ENCODE data around the gene TAF15. TPM values are rescaled to one million over a fixed set of nuclear protein-coding genes. Genes with fewer than 3 reads are reported as not detected.
A peak's percentile ranks its signal among the peaks of the same experiment; 100 is the strongest.

The TAF15 gene
- total RNA-seq, 1 donor from 2014 or later: 315 TPM

DNA sequence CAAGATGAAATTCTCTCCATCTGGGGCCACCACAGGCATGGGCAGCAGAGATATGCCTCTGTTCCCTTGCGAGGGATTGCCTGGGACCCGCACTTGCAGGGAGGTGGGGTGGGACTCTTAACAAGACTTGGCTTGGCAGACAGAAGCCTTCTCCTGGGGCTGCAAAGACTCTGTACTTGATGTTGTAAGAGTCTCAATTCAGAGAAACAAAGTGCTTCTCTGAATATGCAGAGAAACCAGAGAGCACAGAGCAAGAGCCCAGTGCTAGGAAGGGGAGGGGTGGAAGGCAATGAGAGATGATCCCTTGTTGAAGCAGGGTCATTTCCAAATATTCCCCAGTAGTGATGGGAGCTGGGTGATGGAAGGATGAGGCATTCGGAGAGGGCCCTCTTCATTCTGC, 16.0 kb upstream of the TAF15 start:
- H3K36me3 Mint-ChIP-seq (ENCODE audit: low read depth): no peaks in the 10 kb centered on the region
- H3K27ac Mint-ChIP-seq: no peak overlapping the region
- DNase-seq (ENCODE audit: low spot score): no peak
- intact Hi-C loops (cut with micrococcal nuclease): no loop called here
- H3K4me3 Mint-ChIP-seq (ENCODE audit: low read depth): no peak overlapping the region
- H3K9me3 Mint-ChIP-seq: no peaks in the 10 kb centered on the region
- peaks cover 11% of the 10 kb centered on the region for H3K4me1 Mint-ChIP-seq (ENCODE audit: low read depth)
- peaks cover 75% of the 10 kb centered on the region for H3K27me3 Mint-ChIP-seq (ENCODE audit: low read depth)

DNA sequence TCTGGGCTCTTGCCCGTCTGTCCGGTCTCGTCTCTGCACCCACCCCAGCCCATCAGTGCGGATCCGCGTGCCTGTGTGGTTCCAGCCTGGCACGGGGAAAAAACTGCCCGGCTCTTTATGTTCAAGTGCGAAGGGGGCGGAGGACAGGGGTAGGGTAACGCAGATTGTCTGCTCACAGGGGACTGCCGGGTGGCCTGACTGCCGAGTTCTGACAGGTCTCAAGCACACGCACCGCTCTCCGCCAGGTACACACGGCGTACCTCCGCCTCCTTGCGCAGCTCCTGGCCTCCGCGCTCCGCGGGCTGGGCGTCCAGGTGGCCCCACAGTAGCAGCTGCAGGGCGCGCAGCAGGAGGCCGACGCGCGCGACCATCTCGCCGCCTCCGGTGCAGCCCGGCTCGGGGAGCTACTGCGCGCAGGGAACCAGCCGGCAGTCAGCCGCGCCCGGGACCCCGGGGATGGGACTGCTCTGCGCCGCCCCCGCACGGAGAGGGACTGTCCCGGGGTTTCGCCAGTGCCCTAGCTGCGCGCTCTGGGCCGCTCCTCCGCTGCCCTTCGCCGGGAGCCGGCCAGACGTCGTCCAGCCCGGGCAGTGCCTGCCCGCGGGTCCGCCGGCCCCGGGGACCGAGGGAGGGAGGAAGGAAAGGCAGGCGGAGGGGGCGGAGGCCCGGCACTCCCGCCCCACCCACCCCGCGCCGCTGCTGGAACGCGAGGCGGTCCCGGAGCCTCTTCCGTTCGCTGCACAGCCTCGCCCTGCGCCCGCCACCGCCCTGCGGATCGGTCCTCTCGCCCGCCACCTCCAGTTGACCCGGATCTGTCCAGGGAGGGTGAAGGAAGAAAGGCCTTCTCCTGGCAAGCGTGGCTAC, 14.0 kb upstream of the TAF15 start, which contains the start of gene MMP28:
MMP28 (minus strand) TSS at position 635 of the 864 bp plus-strand sequence; CDS start at position 371, 264 bp downstream.
- intact Hi-C loops (cut with micrococcal nuclease): no loop called here
- no peak within 1 kb of the TSS for H3K27ac Mint-ChIP-seq
- H3K36me3 Mint-ChIP-seq (ENCODE audit: low read depth): no peaks in the 10 kb centered on the region
- no peaks in the 10 kb centered on the region for H3K9me3 Mint-ChIP-seq
- peaks cover 8% of the 10 kb centered on the region for H3K4me1 Mint-ChIP-seq (ENCODE audit: low read depth)
- peaks cover 73% of the 10 kb centered on the region for H3K27me3 Mint-ChIP-seq (ENCODE audit: low read depth)
- peak within 1 kb of the TSS; percentile 73 for H3K4me3 Mint-ChIP-seq (ENCODE audit: low read depth)
- no peak for DNase-seq (ENCODE audit: low spot score)

DNA sequence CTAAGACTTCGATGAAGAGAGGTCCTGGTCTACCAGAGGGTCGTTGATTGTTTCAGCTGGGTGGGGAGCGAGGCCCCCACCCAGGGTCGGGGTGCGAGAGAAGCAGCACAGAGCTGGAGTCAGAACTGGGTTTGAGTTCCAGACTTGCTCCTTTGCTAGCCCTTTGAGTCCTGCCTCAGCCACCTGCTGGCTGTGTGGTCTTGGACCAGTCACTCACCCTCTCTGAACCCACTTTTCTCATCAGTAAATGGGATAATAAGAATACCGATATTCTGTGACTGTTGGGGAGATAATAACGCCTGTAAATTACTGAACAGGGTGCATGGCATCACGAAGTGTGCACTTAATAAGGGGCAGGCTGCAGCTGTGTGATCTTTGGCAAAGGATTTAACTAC, 13.4 kb upstream of the TAF15 start:
- intact Hi-C loops (cut with micrococcal nuclease): no loop called here
- H3K4me1 Mint-ChIP-seq (ENCODE audit: low read depth): peaks cover 8% of the 10 kb centered on the region
- no peak overlapping the region for H3K27ac Mint-ChIP-seq
- H3K9me3 Mint-ChIP-seq: no peaks in the 10 kb centered on the region
- no peak for DNase-seq (ENCODE audit: low spot score)
- H3K4me3 Mint-ChIP-seq (ENCODE audit: low read depth): peak overlapping the region; percentile 73
- H3K27me3 Mint-ChIP-seq (ENCODE audit: low read depth): peaks cover 70% of the 10 kb centered on the region
- H3K36me3 Mint-ChIP-seq (ENCODE audit: low read depth): no peaks in the 10 kb centered on the region

DNA sequence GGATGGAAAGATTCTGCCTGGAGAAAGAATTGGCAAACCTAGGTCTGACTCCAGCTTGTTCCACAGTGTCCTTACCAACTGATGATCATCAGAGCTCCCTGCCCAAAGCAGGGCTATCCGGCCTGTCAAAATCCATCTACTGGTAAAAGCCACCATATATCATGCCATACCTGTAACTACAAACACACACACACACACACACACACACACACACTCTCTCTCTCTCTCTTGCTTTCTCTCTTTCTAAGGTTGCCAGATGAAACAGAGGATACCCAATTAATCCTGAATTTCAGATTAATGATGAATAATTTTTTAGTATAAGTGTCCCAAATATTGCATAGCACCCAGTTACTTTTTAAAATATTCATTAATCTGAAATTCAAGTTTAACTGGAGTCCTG, 12.3 kb upstream of the TAF15 start:
- peaks cover 14% of the 10 kb centered on the region for H3K4me1 Mint-ChIP-seq (ENCODE audit: low read depth)
- no peak overlapping the region for H3K4me3 Mint-ChIP-seq (ENCODE audit: low read depth)
- H3K9me3 Mint-ChIP-seq: no peaks in the 10 kb centered on the region
- intact Hi-C loops (cut with micrococcal nuclease): no loop called here
- no peak overlapping the region for H3K27ac Mint-ChIP-seq
- H3K27me3 Mint-ChIP-seq (ENCODE audit: low read depth): peaks cover 63% of the 10 kb centered on the region
- DNase-seq (ENCODE audit: low spot score): no peak
- no peaks in the 10 kb centered on the region for H3K36me3 Mint-ChIP-seq (ENCODE audit: low read depth)

DNA sequence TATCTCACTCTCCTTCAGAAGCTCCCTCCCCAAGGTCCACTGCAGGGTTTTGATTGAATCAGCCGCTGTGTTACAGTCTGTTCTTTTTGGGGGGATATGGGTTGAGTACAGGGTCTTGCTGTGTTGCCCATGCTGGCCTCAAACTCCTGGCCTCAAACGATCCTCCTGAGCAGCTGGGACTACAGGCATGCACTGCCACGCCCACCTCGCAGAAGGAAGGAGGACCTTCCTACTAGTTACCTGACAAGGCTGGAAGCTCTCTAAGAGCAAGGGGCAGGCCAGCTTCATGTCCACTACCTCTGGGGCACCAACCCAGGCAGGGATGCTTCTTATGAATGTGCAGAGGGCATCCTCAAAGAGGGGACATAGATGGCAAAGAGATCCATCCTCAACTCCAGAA, 11.9 kb upstream of the TAF15 start:
- no peak for DNase-seq (ENCODE audit: low spot score)
- peaks cover 59% of the 10 kb centered on the region for H3K27me3 Mint-ChIP-seq (ENCODE audit: low read depth)
- intact Hi-C loops (cut with micrococcal nuclease): no loop called here
- H3K4me1 Mint-ChIP-seq (ENCODE audit: low read depth): peaks cover 15% of the 10 kb centered on the region
- H3K27ac Mint-ChIP-seq: no peak overlapping the region
- H3K4me3 Mint-ChIP-seq (ENCODE audit: low read depth): no peak overlapping the region
- H3K36me3 Mint-ChIP-seq (ENCODE audit: low read depth): no peaks in the 10 kb centered on the region
- no peaks in the 10 kb centered on the region for H3K9me3 Mint-ChIP-seq

DNA sequence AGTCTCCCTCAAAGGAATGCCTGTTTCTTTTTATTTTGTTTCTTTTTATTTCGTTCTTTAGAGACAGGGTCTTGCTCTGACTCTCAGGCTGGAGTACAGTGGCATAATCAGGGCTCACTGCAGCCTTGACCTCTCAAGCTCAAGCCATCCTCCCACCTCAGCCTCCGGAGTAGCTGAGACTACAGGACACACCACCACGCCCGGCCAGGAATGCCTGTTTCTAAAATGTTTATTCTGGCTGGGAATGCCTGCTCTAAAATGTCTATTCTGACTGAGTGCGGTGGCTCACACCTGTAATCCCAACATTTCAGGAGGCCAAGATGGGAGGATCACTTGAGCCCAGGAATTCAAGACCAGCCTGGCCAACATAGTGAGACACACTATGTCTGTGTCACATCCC, 11.4 kb upstream of the TAF15 start:
- no peak overlapping the region for H3K4me3 Mint-ChIP-seq (ENCODE audit: low read depth)
- intact Hi-C loops (cut with micrococcal nuclease): no loop called here
- H3K27ac Mint-ChIP-seq: no peak overlapping the region
- H3K4me1 Mint-ChIP-seq (ENCODE audit: low read depth): peaks cover 15% of the 10 kb centered on the region
- no peak for DNase-seq (ENCODE audit: low spot score)
- peaks cover 53% of the 10 kb centered on the region for H3K27me3 Mint-ChIP-seq (ENCODE audit: low read depth)
- no peaks in the 10 kb centered on the region for H3K36me3 Mint-ChIP-seq (ENCODE audit: low read depth)
- no peaks in the 10 kb centered on the region for H3K9me3 Mint-ChIP-seq

DNA sequence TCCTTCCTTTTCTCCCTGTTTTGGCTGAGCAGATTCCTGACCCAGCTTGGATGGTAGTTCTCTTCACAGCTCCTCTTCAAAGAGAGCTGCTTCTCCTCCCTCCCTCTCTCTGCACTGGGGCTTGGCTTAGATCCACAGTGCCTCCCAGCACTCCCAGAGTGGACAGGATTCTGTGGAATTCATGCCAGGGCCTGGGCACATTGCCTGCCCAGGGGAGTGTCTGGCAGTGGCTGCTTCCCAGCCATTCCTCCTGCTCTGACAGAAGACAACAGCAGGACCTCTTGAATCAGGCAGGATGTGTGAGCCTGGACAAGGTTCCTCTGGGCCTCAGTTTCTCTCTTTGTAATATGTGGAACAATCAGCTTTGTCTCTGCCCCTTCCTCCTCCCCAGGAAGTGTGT, 9.3 kb upstream of the TAF15 start:
- intact Hi-C loops (cut with micrococcal nuclease): no loop called here
- Mint-ChIP-seq H3K9me3 (no peaks in the 10 kb centered on the region), H3K36me3 (ENCODE audit: low read depth) (no peaks in the 10 kb centered on the region), H3K4me1 (ENCODE audit: low read depth) (peaks cover 20% of the 10 kb centered on the region), H3K27ac (no peak overlapping the region), H3K4me3 (ENCODE audit: low read depth) (no peak overlapping the region), H3K27me3 (ENCODE audit: low read depth) (peaks cover 35% of the 10 kb centered on the region)
- DNase-seq (ENCODE audit: low spot score): no peak

DNA sequence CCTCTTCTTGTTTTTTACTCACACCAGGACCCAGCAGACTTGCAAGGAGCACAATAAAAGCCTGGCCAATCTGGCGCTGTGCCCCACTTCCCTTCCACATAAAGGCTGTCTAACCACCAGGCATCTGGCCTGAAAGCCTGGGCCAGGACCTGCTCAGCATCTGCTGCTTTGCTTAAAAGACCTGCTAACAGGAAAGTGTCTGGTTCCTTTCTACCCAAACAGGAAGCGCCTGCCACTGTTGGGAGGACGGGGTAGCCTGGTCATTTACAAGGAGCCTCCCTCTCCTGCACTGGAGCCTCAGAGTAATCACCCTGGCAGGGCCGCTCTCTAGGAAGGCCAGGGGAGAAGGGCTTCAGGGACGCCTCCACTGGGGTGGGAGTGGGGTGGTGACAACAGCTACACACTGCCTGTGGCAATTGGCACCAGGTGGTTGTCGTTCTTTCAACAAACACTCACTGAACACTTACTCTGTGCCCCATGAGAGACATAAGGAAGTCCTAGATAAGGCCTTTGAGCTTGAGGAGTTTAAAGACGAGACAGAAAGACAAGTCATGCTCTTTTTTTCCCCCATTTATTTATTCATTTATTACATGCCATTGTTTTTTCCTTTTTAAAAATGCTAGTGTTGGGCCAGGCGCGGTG, 7.6 kb upstream of the TAF15 start:
- Mint-ChIP-seq H3K4me1 (ENCODE audit: low read depth) (peaks cover 14% of the 10 kb centered on the region), H3K36me3 (ENCODE audit: low read depth) (no peaks in the 10 kb centered on the region), H3K9me3 (no peaks in the 10 kb centered on the region), H3K27me3 (ENCODE audit: low read depth) (peaks cover 24% of the 10 kb centered on the region), H3K27ac (no peak overlapping the region), H3K4me3 (ENCODE audit: low read depth) (no peak overlapping the region)
- intact Hi-C loops (cut with micrococcal nuclease): no loop called here
- no peak for DNase-seq (ENCODE audit: low spot score)

DNA sequence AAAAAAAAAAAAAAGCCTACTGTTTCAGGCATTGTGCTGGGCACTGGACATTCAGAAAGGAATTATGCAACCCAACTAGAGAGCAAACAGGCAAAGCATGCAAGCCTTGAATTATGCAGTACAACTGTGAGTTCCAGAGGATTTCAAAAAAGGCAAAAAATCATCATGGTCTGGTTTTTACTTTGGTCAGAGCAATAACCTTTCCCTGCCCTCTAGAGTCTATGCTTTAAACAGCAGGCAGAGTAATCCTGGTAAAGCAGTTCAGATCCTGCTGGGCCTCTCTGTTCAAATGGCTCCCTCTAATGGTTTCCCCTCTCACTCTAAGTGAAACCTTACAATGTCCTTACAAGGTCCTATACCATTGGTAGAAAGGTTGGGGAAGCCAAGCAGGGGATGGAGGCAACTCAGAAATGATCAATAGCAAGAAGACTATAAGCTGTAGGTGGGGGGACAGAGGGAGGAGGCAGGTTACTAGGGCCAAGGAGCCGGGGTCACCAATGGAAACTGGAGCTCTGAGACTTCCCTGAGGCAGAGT, 4.6 kb upstream of the TAF15 start:
- no peaks in the 10 kb centered on the region for H3K36me3 Mint-ChIP-seq (ENCODE audit: low read depth)
- peak; percentile 53 for DNase-seq (ENCODE audit: low spot score)
- H3K9me3 Mint-ChIP-seq: no peaks in the 10 kb centered on the region
- H3K27ac Mint-ChIP-seq: no peak overlapping the region
- intact Hi-C loops (cut with micrococcal nuclease): loop anchor here (1.0 to 5.0 kb wide), 2 partner anchors 40 to 217 kb away; partner anchors contain the start of gene AP2B1
- H3K27me3 Mint-ChIP-seq (ENCODE audit: low read depth): peaks cover 2% of the 10 kb centered on the region
- H3K4me3 Mint-ChIP-seq (ENCODE audit: low read depth): no peak overlapping the region
- H3K4me1 Mint-ChIP-seq (ENCODE audit: low read depth): peaks cover 30% of the 10 kb centered on the region

DNA sequence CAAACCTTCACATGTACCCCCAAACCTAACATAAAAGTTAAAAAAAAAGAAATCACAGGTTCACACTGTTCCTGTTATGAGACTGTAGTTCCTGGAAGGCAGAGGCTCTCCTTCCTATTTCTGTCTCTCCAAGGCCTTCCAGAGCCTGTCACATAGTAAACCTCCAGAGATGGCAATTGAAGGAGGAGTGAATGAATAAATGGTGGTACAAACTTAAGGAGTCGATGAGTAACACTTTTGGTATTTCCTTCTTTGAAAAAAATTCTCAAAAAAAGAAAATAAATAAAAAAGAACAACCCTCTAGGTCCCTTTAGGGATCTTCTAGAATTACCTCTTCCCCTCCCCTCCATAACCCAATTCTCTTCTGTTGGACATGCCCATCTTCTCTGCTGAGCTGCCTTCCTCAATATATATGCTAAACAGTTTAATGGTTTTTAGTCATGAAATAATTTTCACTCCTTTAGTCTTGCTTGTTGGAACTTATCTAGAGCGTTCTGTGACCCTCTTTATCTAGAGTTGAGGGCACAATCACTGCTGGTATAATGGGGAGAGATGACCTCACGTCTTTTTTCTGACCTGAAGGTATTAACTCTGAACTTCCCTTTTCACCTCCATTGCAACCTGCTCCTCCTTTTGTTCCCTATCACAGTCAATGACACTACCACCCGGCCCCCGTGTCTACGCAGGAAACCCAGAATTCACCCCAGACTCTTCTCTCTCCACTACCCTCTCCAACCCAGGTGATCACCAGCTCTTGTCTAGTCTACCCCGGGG, 1.7 kb upstream of the TAF15 start:
- H3K4me1 Mint-ChIP-seq (ENCODE audit: low read depth): peaks cover 27% of the 10 kb centered on the region
- peak overlapping the region; percentile 97 for H3K27ac Mint-ChIP-seq
- DNase-seq (ENCODE audit: low spot score): no peak
- no peaks in the 10 kb centered on the region for H3K9me3 Mint-ChIP-seq
- H3K4me3 Mint-ChIP-seq (ENCODE audit: low read depth): peak overlapping the region; percentile 91
- peaks cover 15% of the 10 kb centered on the region for H3K36me3 Mint-ChIP-seq (ENCODE audit: low read depth)
- intact Hi-C loops (cut with micrococcal nuclease): loop anchor here (5.0 kb wide), 1 partner anchor 220 kb away; the partner anchor contains the start of gene AP2B1
- no peaks in the 10 kb centered on the region for H3K27me3 Mint-ChIP-seq (ENCODE audit: low read depth)

DNA sequence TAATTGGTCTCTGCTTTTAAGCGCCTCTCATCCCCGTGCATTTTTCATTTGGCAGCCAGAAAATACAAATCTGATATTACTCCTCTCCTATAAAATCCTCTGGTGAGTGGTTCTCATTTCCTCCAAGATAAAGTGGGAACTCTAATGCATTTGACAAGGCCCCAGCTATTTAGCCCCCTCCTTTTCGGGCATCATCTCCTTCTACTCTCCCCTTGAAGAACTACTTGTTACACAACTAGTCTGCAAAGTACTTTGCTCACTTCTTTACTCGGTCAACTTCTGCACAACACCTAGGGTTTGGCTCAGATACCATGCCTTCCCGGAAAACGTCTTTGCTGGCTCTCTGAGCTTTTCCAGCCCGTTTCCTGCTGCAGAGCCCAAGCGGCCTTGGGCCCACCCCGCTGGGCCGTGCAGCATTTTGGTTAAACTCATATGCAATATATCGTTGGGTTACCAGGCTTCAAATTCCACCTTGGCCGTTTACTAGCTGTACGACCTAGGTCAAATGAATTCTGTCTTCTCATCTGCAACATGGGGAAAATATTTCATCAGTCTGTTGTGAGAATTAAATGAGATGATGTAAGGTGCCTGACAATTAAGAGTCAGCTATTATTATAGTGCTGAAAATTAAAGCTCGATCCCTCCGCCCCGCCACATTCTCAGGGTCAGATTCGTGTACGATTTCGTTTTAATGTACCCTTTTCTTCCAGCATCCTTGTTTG, 883 bp upstream of the TAF15 start:
- H3K4me1 Mint-ChIP-seq (ENCODE audit: low read depth): peaks cover 30% of the 10 kb centered on the region
- H3K27ac Mint-ChIP-seq: peak overlapping the region; percentile 97
- H3K9me3 Mint-ChIP-seq: no peaks in the 10 kb centered on the region
- DNase-seq (ENCODE audit: low spot score): no peak
- intact Hi-C loops (cut with micrococcal nuclease): loop anchor here (5.0 kb wide), 1 partner anchor 221 kb away; the partner anchor contains the start of gene AP2B1
- peaks cover 20% of the 10 kb centered on the region for H3K36me3 Mint-ChIP-seq (ENCODE audit: low read depth)
- peak overlapping the region; percentile 91 for H3K4me3 Mint-ChIP-seq (ENCODE audit: low read depth)
- no peaks in the 10 kb centered on the region for H3K27me3 Mint-ChIP-seq (ENCODE audit: low read depth)

All from activated T-helper 2 cell treated with anti-CD3 and anti-CD28 coated beads, Interferon-gamma antibody, Interleukin-2, Interleukin-4, amounts not matched to agents 10 μg/mL and 5 μg/mL and 100 μg/mL, durations not matched to agents 14 hours and 24 hours and 36 hours (primary cell).